Breast epithelium (tissue), 3 donors: ENCODE results near the gene RANBP3L.
"Not testable (repeated sequence)": the region's sequence is repeated elsewhere in the genome, so short reads cannot be mapped to it uniquely, and the experiment has no call there.

Source experiments
- POLR2AphosphoS5 ChIP-seq, 3 donors: sonication (generic); formaldehyde crosslinking; IDR thresholded peaks; one replicate each; pipeline ENCODE4 v1.6.1; 2017; ENCODE audit warnings: antibody characterized with exemption in 3 of 3
- TF ChIP-seq, protein P1 (sequence below), 3 donors: fragments of 450-650 bp; IDR thresholded peaks; one replicate each; pipeline ENCODE4 v1.5.1; 2016 to 2017; ENCODE audit warnings: antibody characterized with exemption in 3 of 3, mild to moderate bottlenecking in 3 of 3, moderate library complexity in 3 of 3

DNA sequence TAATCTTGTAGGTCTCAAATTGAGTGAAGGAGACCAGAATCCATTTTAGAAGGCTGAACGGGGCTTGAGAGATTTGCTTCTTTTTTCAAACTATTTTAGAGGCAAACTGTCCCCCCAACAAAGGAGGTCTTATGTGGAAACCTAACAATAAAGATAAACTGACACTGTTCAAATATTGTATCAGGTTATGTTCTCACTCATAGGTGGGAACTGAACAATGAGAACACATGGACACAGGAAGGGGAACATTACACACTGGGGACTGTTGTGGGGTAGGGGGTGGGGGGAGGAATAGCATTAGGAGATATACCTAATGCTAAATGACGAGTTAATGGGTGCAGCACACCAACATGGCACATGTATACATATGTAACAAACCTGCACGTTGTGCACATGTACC, 102.9 kb downstream of the RANBP3L start:
- TF ChIP-seq, protein P1, sequence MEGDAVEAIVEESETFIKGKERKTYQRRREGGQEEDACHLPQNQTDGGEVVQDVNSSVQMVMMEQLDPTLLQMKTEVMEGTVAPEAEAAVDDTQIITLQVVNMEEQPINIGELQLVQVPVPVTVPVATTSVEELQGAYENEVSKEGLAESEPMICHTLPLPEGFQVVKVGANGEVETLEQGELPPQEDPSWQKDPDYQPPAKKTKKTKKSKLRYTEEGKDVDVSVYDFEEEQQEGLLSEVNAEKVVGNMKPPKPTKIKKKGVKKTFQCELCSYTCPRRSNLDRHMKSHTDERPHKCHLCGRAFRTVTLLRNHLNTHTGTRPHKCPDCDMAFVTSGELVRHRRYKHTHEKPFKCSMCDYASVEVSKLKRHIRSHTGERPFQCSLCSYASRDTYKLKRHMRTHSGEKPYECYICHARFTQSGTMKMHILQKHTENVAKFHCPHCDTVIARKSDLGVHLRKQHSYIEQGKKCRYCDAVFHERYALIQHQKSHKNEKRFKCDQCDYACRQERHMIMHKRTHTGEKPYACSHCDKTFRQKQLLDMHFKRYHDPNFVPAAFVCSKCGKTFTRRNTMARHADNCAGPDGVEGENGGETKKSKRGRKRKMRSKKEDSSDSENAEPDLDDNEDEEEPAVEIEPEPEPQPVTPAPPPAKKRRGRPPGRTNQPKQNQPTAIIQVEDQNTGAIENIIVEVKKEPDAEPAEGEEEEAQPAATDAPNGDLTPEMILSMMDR (IDR thresholded peaks at IDR 0.05) = not testable (repeated sequence)
- not testable (repeated sequence) for TF ChIP-seq POLR2AphosphoS5 (IDR thresholded peaks at IDR 0.05)
